ENCODE measurements around the gene COL24A1.
"Not testable (repeated sequence)": the region's sequence is repeated elsewhere in the genome, so short reads cannot be mapped to it uniquely, and the experiment has no call there.

COL24A1 gene

GRCh38 chr1:85976516-85977205 is 179.9 kb downstream of the COL24A1 start:
- DNase-seq, result no peak

GRCh38 chr1:85975912-85976371 is 180.6 kb downstream of the COL24A1 start:
- no peak for DNase-seq

GRCh38 chr1:85962457-85962856 is 194.1 kb downstream of the COL24A1 start:
- no peak for DNase-seq

- DNase-seq, result no peak
These were observed 198.8 kb downstream of the COL24A1 start for GRCh38 chr1:85957760-85958159.

GRCh38 chr1:85955218-85955617 is 201.4 kb downstream of the COL24A1 start:
- not testable (repeated sequence) for DNase-seq

- DNase-seq, result no peak
These were observed 204.1 kb downstream of the COL24A1 start for GRCh38 chr1:85952460-85952859.

- no peak for DNase-seq
These were observed 209.4 kb downstream of the COL24A1 start for GRCh38 chr1:85947186-85947585.

- no peak for DNase-seq
These were observed 212.6 kb downstream of the COL24A1 start for GRCh38 chr1:85943945-85944344.

- no peak for DNase-seq
These were observed 213.0 kb downstream of the COL24A1 start for GRCh38 chr1:85943526-85943925.

- DNase-seq, result no peak
These were observed 215.8 kb downstream of the COL24A1 start for GRCh38 chr1:85940656-85941306.

GRCh38 chr1:85938829-85939228 is 217.7 kb downstream of the COL24A1 start:
- DNase-seq, result no peak

GRCh38 chr1:85936470-85936869 is 220.1 kb downstream of the COL24A1 start:
- DNase-seq, result no peak

- no peak for DNase-seq
These were observed 220.5 kb downstream of the COL24A1 start for GRCh38 chr1:85936057-85936456.

- DNase-seq, result no peak
These were observed 221.3 kb downstream of the COL24A1 start for GRCh38 chr1:85935234-85935633.

- DNase-seq, result no peak
These were observed 222.1 kb downstream of the COL24A1 start for GRCh38 chr1:85934516-85934915.

GRCh38 chr1:85933961-85934360 is 222.6 kb downstream of the COL24A1 start:
- no peak for DNase-seq

- DNase-seq, result no peak
These were observed 244.8 kb downstream of the COL24A1 start for GRCh38 chr1:85911742-85912141.

GRCh38 chr1:85900921-85901320 is 255.7 kb downstream of the COL24A1 start:
- DNase-seq, result no peak

- DNase-seq, result no peak
These were observed 257.7 kb downstream of the COL24A1 start for GRCh38 chr1:85898861-85899260.

- DNase-seq, result no peak
These were observed 261.9 kb downstream of the COL24A1 start for GRCh38 chr1:85894651-85895050.

- DNase-seq, result no peak
These were observed 264.2 kb downstream of the COL24A1 start for GRCh38 chr1:85892366-85892765.

- DNase-seq, result no peak
These were observed 266.7 kb downstream of the COL24A1 start for GRCh38 chr1:85889870-85890269.

GRCh38 chr1:85888921-85889320 is 267.7 kb downstream of the COL24A1 start:
- no peak for DNase-seq

- DNase-seq, result no peak
These were observed 272.1 kb downstream of the COL24A1 start for GRCh38 chr1:85884372-85885035.

Measured in KG1 (cell line).